HS-5 (cell line): Measurements from ENCODE around the gene ULK4.
"Not testable (repeated sequence)": the region's sequence is repeated elsewhere in the genome, so short reads cannot be mapped to it uniquely, and the experiment has no call there.

Experiments used
- DNase-seq: peaks from one replicate; pipeline ENCODE4 v3.0.0-alpha.2; 2012; ENCODE audit warnings: low read depth

The ULK4 gene

GRCh38 chr3:41502023-41502422, 459.9 kb downstream of the ULK4 start:
- DNase-seq = no peak

- no peak for DNase-seq
These were observed 463.1 kb downstream of the ULK4 start for GRCh38 chr3:41498847-41499246.

GRCh38 chr3:41490360-41490759, 471.5 kb downstream of the ULK4 start:
- DNase-seq = no peak

- DNase-seq = no peak
These were observed 472.7 kb downstream of the ULK4 start for GRCh38 chr3:41489231-41489630.

- no peak for DNase-seq
These were observed 473.4 kb downstream of the ULK4 start for GRCh38 chr3:41488501-41488900.

GRCh38 chr3:41485484-41485883, 476.4 kb downstream of the ULK4 start:
- DNase-seq = no peak

- DNase-seq = no peak
These were observed 479.8 kb downstream of the ULK4 start for GRCh38 chr3:41482134-41482533.

GRCh38 chr3:41478278-41478677, 483.6 kb downstream of the ULK4 start:
- DNase-seq = no peak

GRCh38 chr3:41477399-41478014, 484.4 kb downstream of the ULK4 start:
- no peak for DNase-seq

- no peak for DNase-seq
These were observed 492.8 kb downstream of the ULK4 start for GRCh38 chr3:41469083-41469482.

- no peak for DNase-seq
These were observed 494.4 kb downstream of the ULK4 start for GRCh38 chr3:41467481-41467880.

GRCh38 chr3:41464858-41465257, 497.0 kb downstream of the ULK4 start:
- no peak for DNase-seq

GRCh38 chr3:41464401-41464800, 497.5 kb downstream of the ULK4 start:
- no peak for DNase-seq

GRCh38 chr3:41462103-41462691, 499.7 kb downstream of the ULK4 start:
- DNase-seq = no peak

- DNase-seq = no peak
These were observed 501.2 kb downstream of the ULK4 start for GRCh38 chr3:41460736-41461135.

GRCh38 chr3:41457176-41457575, 504.7 kb downstream of the ULK4 start:
- DNase-seq = no peak

GRCh38 chr3:41456162-41456561, 505.7 kb downstream of the ULK4 start:
- DNase-seq = no peak

GRCh38 chr3:41453618-41454017, 508.3 kb downstream of the ULK4 start:
- DNase-seq = not testable (repeated sequence)

- no peak for DNase-seq
These were observed 511.3 kb downstream of the ULK4 start for GRCh38 chr3:41450416-41451231.

- DNase-seq = no peak
These were observed 513.5 kb downstream of the ULK4 start for GRCh38 chr3:41448396-41448795.

- DNase-seq = no peak
These were observed 514.2 kb downstream of the ULK4 start for GRCh38 chr3:41447701-41448100.

GRCh38 chr3:41446316-41446715, 515.6 kb downstream of the ULK4 start:
- not testable (repeated sequence) for DNase-seq

GRCh38 chr3:41441568-41441967, 520.3 kb downstream of the ULK4 start:
- no peak for DNase-seq
